Loucy (cell line): ENCODE results near the gene AMOTL2.

Source experiments
- CTCF ChIP-seq: fragments of 200-600 bp; sonication (generic); conservative IDR thresholded peaks from 2 replicates; pipeline ENCODE4 v1.5.1; 2014; ENCODE audit warnings: mild to moderate bottlenecking, antibody characterized with exemption, low read length
- EZH2phosphoT487 ChIP-seq: fragments of 200-600 bp; IDR thresholded peaks from 2 replicates; pipeline ENCODE4 v1.6.1; 2018; ENCODE audit warnings: antibody characterized with exemption, mild to moderate bottlenecking, moderate library complexity, borderline replicate concordance

- TF ChIP-seq CTCF (no peak), EZH2phosphoT487 (no peak)
Observed at GRCh38 chr3:134375582-134376384, 1.5 kb upstream of the AMOTL2 start.
